ENCODE results near the gene IQSEC2. TPM values are rescaled to one million over a fixed set of nuclear protein-coding genes. Genes with fewer than 3 reads are reported as not detected.

The IQSEC2 gene
- total RNA-seq, 1 donor from 2014 or later: 38.9 TPM

DNA sequence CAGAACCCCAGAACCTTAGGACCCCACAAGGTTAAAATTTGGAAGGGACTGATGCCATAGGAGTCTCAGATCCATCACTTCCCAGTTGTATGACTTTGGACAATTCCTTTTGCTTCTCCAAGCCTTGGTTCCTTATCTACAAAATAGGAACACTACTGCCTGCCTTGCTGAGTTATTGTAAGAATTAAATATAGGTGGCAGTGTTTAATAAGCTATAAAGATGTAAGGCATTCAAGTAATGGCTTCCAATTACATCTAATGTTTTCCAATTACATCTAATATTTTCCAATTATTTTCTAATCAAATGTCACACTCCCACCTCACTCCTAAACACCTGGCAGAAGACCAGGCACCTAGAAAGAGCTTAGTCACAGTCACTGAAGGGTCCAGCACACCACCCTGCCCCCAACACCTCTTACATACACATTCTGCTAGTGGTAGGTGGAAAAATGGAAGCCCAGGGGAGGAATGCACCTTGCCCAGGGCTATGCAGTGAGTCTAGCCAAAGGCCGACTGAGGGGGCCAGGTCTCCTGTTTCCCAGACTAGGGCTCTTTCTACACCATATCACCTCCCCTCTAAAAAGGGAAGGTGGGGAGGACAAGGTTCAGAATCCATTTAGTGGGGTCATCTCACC lies 31.9 kb downstream of the IQSEC2 start:
- Mint-ChIP-seq H3K27me3 (ENCODE audit: unreplicated experiment) (no peaks in the 10 kb centered on the region), H3K36me3 (ENCODE audit: low read depth, unreplicated experiment) (peaks cover 14% of the 10 kb centered on the region), H3K4me1 (ENCODE audit: unreplicated experiment) (peaks cover 5% of the 10 kb centered on the region), H3K27ac (ENCODE audit: unreplicated experiment) (no peak overlapping the region), H3K4me3 (ENCODE audit: unreplicated experiment) (no peak overlapping the region), H3K9me3 (ENCODE audit: unreplicated experiment) (no peaks in the 10 kb centered on the region)
- no peak for DNase-seq (ENCODE audit: low spot score)
- TF ChIP-seq, protein P1, sequence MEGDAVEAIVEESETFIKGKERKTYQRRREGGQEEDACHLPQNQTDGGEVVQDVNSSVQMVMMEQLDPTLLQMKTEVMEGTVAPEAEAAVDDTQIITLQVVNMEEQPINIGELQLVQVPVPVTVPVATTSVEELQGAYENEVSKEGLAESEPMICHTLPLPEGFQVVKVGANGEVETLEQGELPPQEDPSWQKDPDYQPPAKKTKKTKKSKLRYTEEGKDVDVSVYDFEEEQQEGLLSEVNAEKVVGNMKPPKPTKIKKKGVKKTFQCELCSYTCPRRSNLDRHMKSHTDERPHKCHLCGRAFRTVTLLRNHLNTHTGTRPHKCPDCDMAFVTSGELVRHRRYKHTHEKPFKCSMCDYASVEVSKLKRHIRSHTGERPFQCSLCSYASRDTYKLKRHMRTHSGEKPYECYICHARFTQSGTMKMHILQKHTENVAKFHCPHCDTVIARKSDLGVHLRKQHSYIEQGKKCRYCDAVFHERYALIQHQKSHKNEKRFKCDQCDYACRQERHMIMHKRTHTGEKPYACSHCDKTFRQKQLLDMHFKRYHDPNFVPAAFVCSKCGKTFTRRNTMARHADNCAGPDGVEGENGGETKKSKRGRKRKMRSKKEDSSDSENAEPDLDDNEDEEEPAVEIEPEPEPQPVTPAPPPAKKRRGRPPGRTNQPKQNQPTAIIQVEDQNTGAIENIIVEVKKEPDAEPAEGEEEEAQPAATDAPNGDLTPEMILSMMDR (IDR thresholded peaks at IDR 0.05; ENCODE audit: unreplicated experiment): no peak

DNA sequence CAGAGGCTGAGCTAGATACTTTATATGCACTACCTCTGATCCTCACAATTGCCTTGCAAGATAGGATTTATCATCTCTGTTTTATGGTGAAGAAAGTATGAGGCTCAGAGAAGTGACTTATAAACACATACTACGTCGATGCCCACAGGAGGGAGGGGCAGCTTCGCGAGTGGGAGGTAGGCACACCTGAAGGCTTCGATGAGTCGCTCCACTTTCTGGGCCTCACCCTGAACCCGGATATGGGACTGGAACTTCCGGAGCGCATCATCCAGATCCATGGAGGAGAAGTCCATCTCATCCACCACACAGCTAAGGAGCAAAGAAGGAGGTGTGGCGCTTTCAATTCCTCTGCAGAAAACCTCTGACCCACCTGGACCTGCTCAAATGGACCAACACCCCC lies 33.5 kb downstream of the IQSEC2 start:
- peak overlapping the region; percentile 57 for H3K27ac Mint-ChIP-seq (ENCODE audit: unreplicated experiment)
- no peaks in the 10 kb centered on the region for H3K9me3 Mint-ChIP-seq (ENCODE audit: unreplicated experiment)
- peaks cover 5% of the 10 kb centered on the region for H3K4me1 Mint-ChIP-seq (ENCODE audit: unreplicated experiment)
- peaks cover 7% of the 10 kb centered on the region for H3K36me3 Mint-ChIP-seq (ENCODE audit: low read depth, unreplicated experiment)
- no peak for DNase-seq (ENCODE audit: low spot score)
- TF ChIP-seq, protein P1 (IDR thresholded peaks at IDR 0.05; ENCODE audit: unreplicated experiment): no peak
- no peak overlapping the region for H3K4me3 Mint-ChIP-seq (ENCODE audit: unreplicated experiment)
- no peaks in the 10 kb centered on the region for H3K27me3 Mint-ChIP-seq (ENCODE audit: unreplicated experiment)

DNA sequence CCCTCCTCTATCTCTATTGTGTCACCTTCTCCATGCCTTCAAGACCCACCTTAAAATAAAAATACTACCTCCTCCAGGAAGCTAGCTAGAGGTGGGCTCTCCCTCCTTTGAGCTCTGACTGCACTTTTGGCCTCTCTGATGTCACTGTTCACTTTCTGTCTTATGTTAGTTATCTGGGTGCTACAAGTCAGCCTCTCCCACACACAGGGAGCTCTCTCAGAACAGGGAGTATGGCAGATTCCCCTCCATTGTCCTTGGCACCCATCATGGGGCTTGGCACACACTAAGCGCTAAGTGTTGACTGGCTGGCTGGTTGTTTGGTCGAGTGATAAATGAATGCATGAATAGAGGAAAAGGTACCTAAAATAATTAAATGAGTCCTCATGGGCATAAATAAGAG lies 35.2 kb downstream of the IQSEC2 start:
- H3K27ac Mint-ChIP-seq (ENCODE audit: unreplicated experiment): no peak overlapping the region
- no peaks in the 10 kb centered on the region for H3K27me3 Mint-ChIP-seq (ENCODE audit: unreplicated experiment)
- no peaks in the 10 kb centered on the region for H3K9me3 Mint-ChIP-seq (ENCODE audit: unreplicated experiment)
- TF ChIP-seq, protein P1 (IDR thresholded peaks at IDR 0.05; ENCODE audit: unreplicated experiment): no peak
- H3K36me3 Mint-ChIP-seq (ENCODE audit: low read depth, unreplicated experiment): peaks cover 9% of the 10 kb centered on the region
- H3K4me3 Mint-ChIP-seq (ENCODE audit: unreplicated experiment): no peak overlapping the region
- peaks cover 5% of the 10 kb centered on the region for H3K4me1 Mint-ChIP-seq (ENCODE audit: unreplicated experiment)
- no peak for DNase-seq (ENCODE audit: low spot score)

DNA sequence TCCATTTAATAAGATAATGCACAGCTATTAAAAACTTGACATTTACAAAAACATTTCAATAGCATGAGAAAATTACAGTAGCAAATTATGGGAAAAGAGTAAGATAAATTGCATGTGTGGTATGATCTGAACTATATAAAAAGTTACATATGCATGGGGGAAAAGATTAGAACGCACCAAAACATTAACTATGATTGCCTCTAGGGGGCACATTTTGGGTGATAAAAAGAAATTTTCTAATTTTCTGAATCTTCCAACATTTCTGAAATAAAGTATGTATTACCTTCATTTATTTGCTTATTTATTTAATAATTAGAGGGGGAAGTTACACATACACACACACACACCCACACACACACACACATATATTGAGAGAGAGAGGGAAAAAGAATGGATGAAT lies 36.8 kb downstream of the IQSEC2 start:
- Mint-ChIP-seq H3K4me1 (ENCODE audit: unreplicated experiment) (peaks cover 5% of the 10 kb centered on the region), H3K27me3 (ENCODE audit: unreplicated experiment) (no peaks in the 10 kb centered on the region), H3K36me3 (ENCODE audit: low read depth, unreplicated experiment) (peaks cover 9% of the 10 kb centered on the region), H3K4me3 (ENCODE audit: unreplicated experiment) (no peak overlapping the region), H3K27ac (ENCODE audit: unreplicated experiment) (no peak overlapping the region), H3K9me3 (ENCODE audit: unreplicated experiment) (no peaks in the 10 kb centered on the region)
- DNase-seq (ENCODE audit: low spot score): no peak
- TF ChIP-seq, protein P1 (IDR thresholded peaks at IDR 0.05; ENCODE audit: unreplicated experiment): peak; percentile 43

DNA sequence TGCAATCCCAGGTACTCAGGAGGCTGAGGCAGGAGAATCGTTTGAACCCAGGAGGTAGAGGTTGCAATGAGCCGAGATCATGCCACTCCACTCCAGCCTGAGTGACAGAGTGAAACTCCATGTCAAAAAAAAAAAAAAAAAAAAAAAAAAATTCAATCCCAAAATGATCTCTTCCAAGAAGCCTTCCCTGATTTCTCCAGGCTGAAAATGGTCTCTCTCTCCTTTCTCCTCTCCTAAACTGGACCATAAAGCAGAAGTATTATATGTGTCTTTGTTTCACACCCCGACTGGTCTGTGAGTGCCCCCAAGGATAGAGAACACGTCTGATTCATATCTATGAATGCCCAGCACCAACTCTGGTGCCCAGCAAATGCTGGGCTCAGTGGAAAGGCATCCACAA lies 39.1 kb downstream of the IQSEC2 start:
- H3K9me3 Mint-ChIP-seq (ENCODE audit: unreplicated experiment): no peaks in the 10 kb centered on the region
- no peak overlapping the region for H3K27ac Mint-ChIP-seq (ENCODE audit: unreplicated experiment)
- H3K4me1 Mint-ChIP-seq (ENCODE audit: unreplicated experiment): no peaks in the 10 kb centered on the region
- peaks cover 16% of the 10 kb centered on the region for H3K36me3 Mint-ChIP-seq (ENCODE audit: low read depth, unreplicated experiment)
- H3K27me3 Mint-ChIP-seq (ENCODE audit: unreplicated experiment): no peaks in the 10 kb centered on the region
- DNase-seq (ENCODE audit: low spot score): no peak
- TF ChIP-seq, protein P1 (IDR thresholded peaks at IDR 0.05; ENCODE audit: unreplicated experiment): no peak
- no peak overlapping the region for H3K4me3 Mint-ChIP-seq (ENCODE audit: unreplicated experiment)
